ENCODE data around the gene CCM2. TPM values are rescaled to one million over a fixed set of nuclear protein-coding genes. Genes with fewer than 3 reads are reported as not detected.

The CCM2 gene
- total and polyA plus RNA-seq, 4 donors: 25.8 to 48.9 (median 41.6) TPM

DNA sequence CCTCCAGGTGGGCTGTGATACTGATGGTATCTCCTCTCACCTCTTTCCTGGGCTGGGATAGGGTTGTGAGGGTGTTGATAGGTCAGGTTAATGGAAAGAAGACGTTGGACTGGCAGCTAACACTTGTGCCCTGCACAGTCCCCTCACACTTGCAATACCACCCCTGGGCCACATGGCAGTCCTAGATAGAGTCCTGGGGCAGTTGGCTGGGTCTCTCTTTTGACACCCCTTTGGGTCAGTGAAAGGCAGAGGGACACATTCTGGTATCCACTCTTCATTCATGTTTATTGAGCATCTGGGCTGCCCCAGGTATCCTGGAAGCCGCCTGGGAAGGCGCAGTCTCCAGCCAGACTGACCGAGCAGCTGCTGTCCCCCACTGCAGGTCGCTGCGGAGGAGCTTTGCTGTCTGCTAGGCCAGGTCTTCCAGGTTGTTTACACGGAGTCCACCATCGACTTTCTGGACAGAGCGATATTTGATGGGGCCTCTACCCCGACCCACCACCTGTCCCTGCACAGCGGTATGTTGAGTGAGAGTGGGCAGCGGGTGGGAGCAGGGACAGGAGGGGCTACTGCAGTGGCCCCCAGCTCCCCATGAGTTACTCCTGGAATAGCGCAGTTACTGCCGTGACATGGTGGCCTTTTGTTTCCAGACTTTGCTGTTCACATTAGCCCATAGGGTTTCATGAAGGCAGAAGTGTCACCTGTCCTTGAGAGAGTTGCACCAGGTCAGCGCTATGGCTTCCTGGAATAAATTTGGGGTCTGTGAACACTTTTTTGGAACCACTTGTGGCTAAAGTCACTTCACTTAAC, 69.6 kb downstream of the CCM2 start:
- Histone ChIP-seq H3K36me3 (ENCODE audit: control insufficient read depth, insufficient read depth, low read length) (peaks cover 60% of the 10 kb centered on the region), H3K27ac (ENCODE audit: low read depth, low read length) (no peak overlapping the region), H3K4me1 (ENCODE audit: control insufficient read depth, insufficient read depth, low read length) (peaks cover 15% of the 10 kb centered on the region), H3K4me3 (ENCODE audit: low read depth, low read length) (no peak overlapping the region), H3K27me3 (ENCODE audit: control insufficient read depth, insufficient read depth, low read length) (no peaks in the 10 kb centered on the region), H3K9me3 (ENCODE audit: control insufficient read depth, insufficient read depth, low read length) (no peaks in the 10 kb centered on the region)
- DNase-seq (ENCODE audit: low read depth in 4 of 6, low spot score in 6 of 6): no peak
- WGBS (ENCODE audit: insufficient coverage): 95% methylated on average over 14 of the region's 15 CpGs

DNA sequence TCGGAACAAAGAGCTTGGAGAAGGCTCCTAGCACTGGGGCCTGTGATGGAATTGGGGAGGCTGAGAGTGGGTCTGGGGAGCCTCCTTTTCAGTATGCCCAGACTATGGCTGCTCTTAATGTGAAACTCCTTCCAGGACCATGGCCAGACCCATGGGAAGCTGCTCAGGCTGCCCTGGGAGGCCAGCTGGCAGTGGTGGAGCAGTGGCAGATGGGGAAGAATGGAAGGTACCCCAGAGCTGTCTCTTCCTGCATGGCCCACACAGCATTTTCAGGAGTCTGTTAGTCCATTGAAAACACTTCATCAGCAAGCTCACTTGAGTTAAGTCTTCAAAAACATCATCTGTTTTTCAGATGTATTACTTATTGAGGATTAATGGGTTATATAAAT, 70.2 kb downstream of the CCM2 start:
- peaks cover 61% of the 10 kb centered on the region for H3K36me3 ChIP-seq (ENCODE audit: control insufficient read depth, insufficient read depth, low read length)
- no peak overlapping the region for H3K4me3 ChIP-seq (ENCODE audit: low read depth, low read length)
- no peaks in the 10 kb centered on the region for H3K27me3 ChIP-seq (ENCODE audit: control insufficient read depth, insufficient read depth, low read length)
- peaks cover 15% of the 10 kb centered on the region for H3K4me1 ChIP-seq (ENCODE audit: control insufficient read depth, insufficient read depth, low read length)
- no peak for DNase-seq (ENCODE audit: low read depth in 4 of 6, low spot score in 6 of 6)
- no peaks in the 10 kb centered on the region for H3K9me3 ChIP-seq (ENCODE audit: control insufficient read depth, insufficient read depth, low read length)
- WGBS (ENCODE audit: insufficient coverage): 89% methylated on average over 1 of the region's 1 CpG
- no peak overlapping the region for H3K27ac ChIP-seq (ENCODE audit: low read depth, low read length)

DNA sequence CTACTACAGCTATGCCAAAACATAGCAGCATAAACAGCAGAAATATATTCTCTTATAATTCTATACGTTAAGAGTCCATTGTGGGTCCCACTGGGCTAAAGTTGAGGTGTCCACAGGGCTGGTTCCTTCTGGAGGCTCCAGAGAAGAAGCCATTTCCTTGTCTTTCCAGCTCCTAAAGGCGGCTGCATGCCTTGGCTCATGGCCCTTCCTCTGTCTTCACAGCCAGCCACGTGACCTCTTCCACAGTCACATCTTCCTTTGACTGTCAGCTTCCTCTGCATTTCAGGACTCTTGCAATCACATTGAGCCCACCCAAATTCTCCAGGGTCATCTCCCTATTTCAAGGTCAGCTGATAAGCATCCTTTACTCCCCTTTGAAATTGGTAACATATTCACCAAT, 71.5 kb downstream of the CCM2 start:
- Histone ChIP-seq H3K4me3 (ENCODE audit: low read depth, low read length) (no peak overlapping the region), H3K9me3 (ENCODE audit: control insufficient read depth, insufficient read depth, low read length) (no peaks in the 10 kb centered on the region), H3K4me1 (ENCODE audit: control insufficient read depth, insufficient read depth, low read length) (peaks cover 15% of the 10 kb centered on the region), H3K27me3 (ENCODE audit: control insufficient read depth, insufficient read depth, low read length) (no peaks in the 10 kb centered on the region), H3K36me3 (ENCODE audit: control insufficient read depth, insufficient read depth, low read length) (peaks cover 70% of the 10 kb centered on the region), H3K27ac (ENCODE audit: low read depth, low read length) (no peak overlapping the region)
- WGBS (ENCODE audit: insufficient coverage): 78% methylated on average over 2 of the region's 3 CpGs
- no peak for DNase-seq (ENCODE audit: low read depth in 4 of 6, low spot score in 6 of 6)

DNA sequence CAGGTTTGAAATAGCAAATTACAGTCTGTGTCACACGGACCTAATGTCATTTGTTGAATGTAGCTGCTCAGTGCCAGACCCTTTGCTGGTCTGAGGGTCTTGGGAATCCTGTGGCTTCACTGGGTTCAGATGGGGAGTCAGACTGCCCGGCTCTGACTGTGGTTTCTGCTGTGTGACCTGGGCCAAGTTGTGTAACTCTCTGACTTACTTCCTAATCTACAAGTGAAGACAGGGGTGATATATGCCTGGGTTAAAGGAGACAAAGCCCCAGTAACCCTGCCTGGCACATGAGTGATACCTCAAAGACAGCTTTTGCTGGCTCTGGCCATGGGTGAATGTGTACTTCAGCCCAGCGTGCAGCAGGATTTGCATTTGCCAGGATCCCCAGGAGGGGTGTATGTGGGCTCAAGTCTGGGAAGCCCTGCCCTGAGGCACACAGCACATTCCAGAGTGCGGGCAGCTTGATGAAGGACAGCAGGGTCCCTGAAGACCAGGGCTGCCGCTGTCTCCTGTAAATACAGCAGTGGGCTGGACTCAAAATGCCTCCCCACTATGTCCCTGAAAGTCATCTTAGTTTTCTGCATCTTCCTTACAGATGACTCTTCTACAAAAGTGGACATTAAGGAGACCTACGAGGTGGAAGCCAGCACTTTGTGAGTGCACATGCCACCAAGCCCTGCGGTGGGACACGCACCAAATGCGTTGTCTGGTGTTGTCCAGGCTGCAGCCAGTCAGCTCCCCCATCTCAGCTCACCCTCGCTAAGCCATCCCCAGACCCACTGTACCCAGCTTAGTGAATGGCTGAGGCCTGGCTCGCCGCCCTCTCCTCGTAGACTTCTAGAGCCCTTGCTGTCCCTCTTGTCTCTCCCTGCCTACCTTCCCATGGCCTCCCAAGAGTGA, 72.4 kb downstream of the CCM2 start:
- peaks cover 15% of the 10 kb centered on the region for H3K4me1 ChIP-seq (ENCODE audit: control insufficient read depth, insufficient read depth, low read length)
- DNase-seq (ENCODE audit: low read depth in 4 of 6, low spot score in 6 of 6): no peak
- H3K9me3 ChIP-seq (ENCODE audit: control insufficient read depth, insufficient read depth, low read length): no peaks in the 10 kb centered on the region
- H3K27me3 ChIP-seq (ENCODE audit: control insufficient read depth, insufficient read depth, low read length): no peaks in the 10 kb centered on the region
- no peak overlapping the region for H3K27ac ChIP-seq (ENCODE audit: low read depth, low read length)
- peaks cover 78% of the 10 kb centered on the region for H3K36me3 ChIP-seq (ENCODE audit: control insufficient read depth, insufficient read depth, low read length)
- no peak overlapping the region for H3K4me3 ChIP-seq (ENCODE audit: low read depth, low read length)
- WGBS (ENCODE audit: insufficient coverage): 87% methylated on average over 9 of the region's 13 CpGs

DNA sequence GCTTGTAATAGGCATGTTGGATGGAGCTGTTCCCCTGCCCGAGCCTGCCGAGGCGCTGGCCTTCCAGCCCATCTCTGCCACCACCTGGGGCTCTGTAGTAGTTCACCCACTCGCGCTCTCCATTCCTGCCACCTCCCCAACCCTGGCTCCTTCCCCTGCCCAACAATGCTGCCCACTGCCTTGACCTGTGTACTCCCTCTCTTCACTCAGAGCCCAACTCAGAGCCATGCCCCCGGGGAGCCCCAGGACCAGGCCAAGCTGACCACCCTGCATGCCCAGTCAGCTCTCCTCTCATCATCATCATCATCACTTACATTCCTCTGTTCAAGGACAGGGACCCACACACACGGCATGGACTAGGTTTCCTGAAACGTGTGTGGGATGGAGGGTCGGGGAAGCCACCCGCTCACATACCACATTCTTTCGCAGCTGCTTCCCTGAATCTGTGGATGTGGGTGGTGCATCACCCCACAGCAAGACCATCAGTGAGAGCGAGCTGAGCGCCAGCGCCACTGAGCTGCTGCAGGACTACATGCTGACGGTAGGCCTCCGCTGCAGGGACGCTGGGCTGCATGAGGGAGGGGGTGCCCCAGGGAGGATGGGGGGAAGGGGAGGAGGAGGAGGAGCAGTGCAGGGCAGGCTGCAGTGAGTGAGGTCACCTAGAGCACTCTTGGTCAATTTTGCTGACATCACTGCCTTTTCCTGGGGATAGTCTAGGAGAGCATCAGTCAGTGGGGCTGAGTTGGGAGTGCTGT, 73.2 kb downstream of the CCM2 start:
- Histone ChIP-seq H3K27me3 (ENCODE audit: control insufficient read depth, insufficient read depth, low read length) (no peaks in the 10 kb centered on the region), H3K27ac (ENCODE audit: low read depth, low read length) (no peak overlapping the region), H3K4me3 (ENCODE audit: low read depth, low read length) (no peak overlapping the region), H3K9me3 (ENCODE audit: control insufficient read depth, insufficient read depth, low read length) (no peaks in the 10 kb centered on the region), H3K36me3 (ENCODE audit: control insufficient read depth, insufficient read depth, low read length) (peaks cover 80% of the 10 kb centered on the region), H3K4me1 (ENCODE audit: control insufficient read depth, insufficient read depth, low read length) (peaks cover 15% of the 10 kb centered on the region)
- WGBS (ENCODE audit: insufficient coverage): 76% methylated on average over 13 of the region's 17 CpGs
- peak in 1 of 6 donors; percentile 39 for DNase-seq (ENCODE audit: low read depth in 4 of 6, low spot score in 6 of 6)

DNA sequence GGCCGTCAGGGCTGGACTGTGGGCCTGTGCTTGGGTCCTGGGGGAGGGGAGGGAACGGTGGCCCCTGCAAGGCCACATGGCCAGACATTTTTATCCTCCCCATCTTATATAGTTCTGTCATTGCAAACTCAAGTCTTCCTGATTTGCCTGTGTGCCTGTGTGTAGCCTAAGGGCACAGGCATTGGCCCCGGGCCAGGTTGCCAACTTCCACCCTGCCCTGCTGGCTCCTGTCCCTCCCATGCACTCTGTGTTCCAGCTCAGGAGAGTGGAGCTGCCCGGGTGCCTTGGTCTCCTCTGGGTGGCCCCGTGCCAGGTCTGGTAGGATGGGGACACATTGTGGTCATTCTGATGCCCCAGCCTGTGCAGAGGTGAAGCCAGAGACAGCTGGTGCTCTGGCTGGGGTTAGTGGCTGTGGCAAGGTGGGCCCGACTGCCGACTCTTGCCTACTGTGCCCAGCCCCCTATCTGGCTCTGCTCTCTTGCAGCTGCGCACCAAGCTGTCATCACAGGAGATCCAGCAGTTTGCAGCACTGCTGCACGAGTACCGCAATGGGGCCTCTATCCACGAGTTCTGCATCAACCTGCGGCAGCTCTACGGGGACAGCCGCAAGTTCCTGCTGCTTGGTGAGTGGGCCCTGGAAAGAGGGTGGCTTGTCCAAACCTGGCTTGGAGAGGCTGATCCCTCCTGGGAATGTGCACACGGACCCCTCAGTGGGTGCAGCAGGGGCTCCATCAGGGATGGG, 74.0 kb downstream of the CCM2 start:
- no peaks in the 10 kb centered on the region for H3K9me3 ChIP-seq (ENCODE audit: control insufficient read depth, insufficient read depth, low read length)
- H3K27me3 ChIP-seq (ENCODE audit: control insufficient read depth, insufficient read depth, low read length): no peaks in the 10 kb centered on the region
- peaks cover 15% of the 10 kb centered on the region for H3K4me1 ChIP-seq (ENCODE audit: control insufficient read depth, insufficient read depth, low read length)
- H3K4me3 ChIP-seq (ENCODE audit: low read depth, low read length): no peak overlapping the region
- DNase-seq (ENCODE audit: low read depth in 4 of 6, low spot score in 6 of 6): peak in 1 of 6 donors; percentile 66
- H3K36me3 ChIP-seq (ENCODE audit: control insufficient read depth, insufficient read depth, low read length): peaks cover 77% of the 10 kb centered on the region
- no peak overlapping the region for H3K27ac ChIP-seq (ENCODE audit: low read depth, low read length)
- WGBS (ENCODE audit: insufficient coverage): 85% methylated on average over 13 of the region's 15 CpGs

DNA sequence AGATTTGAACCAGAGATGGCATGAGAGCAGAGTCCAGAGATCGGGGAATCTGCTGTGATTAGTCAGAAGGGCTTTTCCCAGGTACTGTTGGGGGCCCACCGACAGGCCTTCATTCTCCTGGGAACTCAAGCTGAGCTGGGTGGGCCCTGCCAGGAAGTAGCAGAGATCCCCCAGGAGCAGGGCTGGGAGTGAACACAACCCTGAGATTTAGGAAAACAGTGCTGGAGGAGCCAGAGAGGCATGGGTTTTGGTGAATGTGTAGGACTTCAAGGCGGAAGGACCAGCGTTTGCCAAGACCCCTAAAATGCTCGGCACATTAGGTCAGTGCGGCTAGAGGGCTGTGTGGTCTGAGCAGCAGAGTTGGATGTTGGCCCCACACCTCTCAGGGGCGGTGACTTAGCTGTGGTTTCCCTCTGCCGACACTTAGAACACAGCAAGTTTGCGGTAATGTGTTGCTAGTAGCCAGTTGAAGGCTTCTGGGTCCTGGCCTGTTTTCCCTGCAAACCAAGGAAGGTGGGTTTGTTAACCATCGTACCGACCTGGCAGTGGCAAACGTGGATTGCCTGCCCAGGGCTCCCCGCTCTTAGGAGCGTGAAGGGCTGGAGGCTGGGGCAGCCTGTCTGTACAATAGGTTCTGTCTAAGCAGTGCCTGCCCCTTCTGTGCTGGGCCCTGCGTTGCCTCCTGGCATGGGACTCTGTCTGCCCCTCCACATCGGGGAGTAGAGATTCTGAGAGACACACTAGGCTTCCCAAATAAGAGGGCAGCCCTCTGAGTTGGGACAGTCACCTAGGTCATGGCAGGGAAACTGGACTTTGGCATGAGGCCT, 74.7 kb downstream of the CCM2 start:
- H3K4me1 ChIP-seq (ENCODE audit: control insufficient read depth, insufficient read depth, low read length): peaks cover 15% of the 10 kb centered on the region
- no peak overlapping the region for H3K4me3 ChIP-seq (ENCODE audit: low read depth, low read length)
- H3K36me3 ChIP-seq (ENCODE audit: control insufficient read depth, insufficient read depth, low read length): peaks cover 75% of the 10 kb centered on the region
- no peak overlapping the region for H3K27ac ChIP-seq (ENCODE audit: low read depth, low read length)
- DNase-seq (ENCODE audit: low read depth in 4 of 6, low spot score in 6 of 6): no peak
- H3K9me3 ChIP-seq (ENCODE audit: control insufficient read depth, insufficient read depth, low read length): no peaks in the 10 kb centered on the region
- no peaks in the 10 kb centered on the region for H3K27me3 ChIP-seq (ENCODE audit: control insufficient read depth, insufficient read depth, low read length)
- 90% methylated on average over 16 of the region's 16 CpGs for WGBS (ENCODE audit: insufficient coverage)

DNA sequence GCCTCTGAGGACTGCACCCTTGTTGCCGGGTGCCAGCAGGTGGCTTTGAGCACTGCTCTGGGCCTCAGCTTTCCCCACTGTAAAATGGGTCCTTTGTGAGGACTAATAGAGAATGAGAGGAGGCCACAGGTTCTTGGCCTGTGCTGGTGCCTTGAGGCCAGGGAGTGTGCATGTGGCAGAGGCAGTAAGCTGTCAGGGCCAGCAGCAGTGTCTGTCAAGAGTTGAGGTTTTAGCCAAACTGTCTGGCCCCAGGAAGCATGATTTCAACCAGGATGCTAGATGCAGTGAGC, 75.3 kb downstream of the CCM2 start:
- no peak for DNase-seq (ENCODE audit: low read depth in 4 of 6, low spot score in 6 of 6)
- Histone ChIP-seq H3K4me1 (ENCODE audit: control insufficient read depth, insufficient read depth, low read length) (peaks cover 16% of the 10 kb centered on the region), H3K27me3 (ENCODE audit: control insufficient read depth, insufficient read depth, low read length) (no peaks in the 10 kb centered on the region), H3K27ac (ENCODE audit: low read depth, low read length) (no peak overlapping the region), H3K4me3 (ENCODE audit: low read depth, low read length) (no peak overlapping the region), H3K9me3 (ENCODE audit: control insufficient read depth, insufficient read depth, low read length) (no peaks in the 10 kb centered on the region), H3K36me3 (ENCODE audit: control insufficient read depth, insufficient read depth, low read length) (peaks cover 75% of the 10 kb centered on the region)
- WGBS (ENCODE audit: insufficient coverage): 100% methylated on average over 1 of the region's 1 CpG
